Measurements from ENCODE around the gene DPCD.

The DPCD gene

GRCh38 chr10:101587725-101588653, at the start of gene DPCD, which contains the start of gene POLL:
TSS of gene DPCD (plus strand) at chr10:101588321. CDS start at chr10:101588337, 16 bp downstream.
TSS of gene POLL (minus strand) at chr10:101588257. CDS start at chr10:101587360, 897 bp downstream.
- DNase-seq (ENCODE audit: low spot score): peak; percentile 95

GRCh38 chr10:101538446-101538845, 49.7 kb upstream of the DPCD start:
- DNase-seq (ENCODE audit: low spot score): no peak

GRCh38 chr10:101545898-101546297, 42.2 kb upstream of the DPCD start:
- DNase-seq (ENCODE audit: low spot score): no peak

- no peak for DNase-seq (ENCODE audit: low spot score)
These were observed 37.2 kb upstream of the DPCD start for GRCh38 chr10:101550965-101551364.

- no peak for DNase-seq (ENCODE audit: low spot score)
These were observed 35.7 kb upstream of the DPCD start for GRCh38 chr10:101552442-101552841.

- no peak for DNase-seq (ENCODE audit: low spot score)
These were observed 30.6 kb upstream of the DPCD start for GRCh38 chr10:101557541-101557940.

- DNase-seq (ENCODE audit: low spot score): no peak
These were observed 29.9 kb upstream of the DPCD start for GRCh38 chr10:101558204-101558603.

- DNase-seq (ENCODE audit: low spot score): no peak
These were observed 29.2 kb upstream of the DPCD start for GRCh38 chr10:101558671-101559595.

GRCh38 chr10:101559596-101560297, 28.4 kb upstream of the DPCD start:
- no peak for DNase-seq (ENCODE audit: low spot score)

GRCh38 chr10:101560298-101561067, 27.6 kb upstream of the DPCD start:
- DNase-seq (ENCODE audit: low spot score): no peak

GRCh38 chr10:101561068-101561915, 26.8 kb upstream of the DPCD start:
- DNase-seq (ENCODE audit: low spot score): no peak

GRCh38 chr10:101562231-101562630, 25.9 kb upstream of the DPCD start:
- DNase-seq (ENCODE audit: low spot score): no peak

GRCh38 chr10:101563007-101563406, 25.1 kb upstream of the DPCD start:
- no peak for DNase-seq (ENCODE audit: low spot score)

- no peak for DNase-seq (ENCODE audit: low spot score)
These were observed 24.6 kb upstream of the DPCD start for GRCh38 chr10:101563497-101564040.

- DNase-seq (ENCODE audit: low spot score): no peak
These were observed 23.6 kb upstream of the DPCD start for GRCh38 chr10:101564490-101564991.

GRCh38 chr10:101565370-101565900, 22.7 kb upstream of the DPCD start:
- DNase-seq (ENCODE audit: low spot score): no peak

GRCh38 chr10:101565936-101566332, 22.2 kb upstream of the DPCD start:
- no peak for DNase-seq (ENCODE audit: low spot score)

- DNase-seq (ENCODE audit: low spot score): no peak
These were observed 21.6 kb upstream of the DPCD start for GRCh38 chr10:101566333-101567164.

Measured in COLO829 (cell line).